SK-N-SH treated with all-trans-retinoic acid at 6 μM for 48 hours (cell line): ENCODE results near the gene MTHFD2.
"Not testable (repeated sequence)": the region's sequence is repeated elsewhere in the genome, so short reads cannot be mapped to it uniquely, and the experiment has no call there.

Experiments used
- ATAC-seq: fragments of 200-7000 bp; cut with Tn5 transposase; 3 replicates; pipeline ENCODE4 v1.9.1; 2020; ENCODE audit warnings: mild to moderate bottlenecking, moderate library complexity
- ARNTL ChIP-seq: fragments of 450-650 bp; formaldehyde crosslinking; IDR thresholded peaks from 2 replicates; pipeline ENCODE4 v1.5.0; 2020; ENCODE audit warnings: low read depth, mild to moderate bottlenecking, moderate library complexity, borderline replicate concordance
- BACH2 ChIP-seq: fragments of 250-450 bp; sonication (Bioruptor Pico); IDR thresholded peaks from 2 replicates; pipeline ENCODE4 v1.9.0; 2021; ENCODE audit warnings: mild to moderate bottlenecking, borderline replicate concordance
- CREB5 ChIP-seq: fragments of 250-450 bp; sonication (Bioruptor Pico); IDR thresholded peaks from 2 replicates; pipeline ENCODE4 v1.5.1; 2020; ENCODE audit warnings: low read depth, mild to moderate bottlenecking, moderate library complexity
- CSDC2 ChIP-seq: fragments of 250-450 bp; sonication (Bioruptor Pico); IDR thresholded peaks from 2 replicates; pipeline ENCODE4 v1.5.0; 2020; ENCODE audit warnings: mild to moderate bottlenecking, moderate library complexity
- CSRNP3 ChIP-seq: fragments of 250-450 bp; sonication (Bioruptor Pico); IDR thresholded peaks from 2 replicates; pipeline ENCODE4 v1.5.1; 2021; ENCODE audit warnings: mild to moderate bottlenecking, moderate library complexity
- ESRRG ChIP-seq: fragments of 250-450 bp; sonication (Bioruptor Pico); IDR thresholded peaks from 2 replicates; pipeline ENCODE4 v1.6.1; 2021; ENCODE audit warnings: mild to moderate bottlenecking
- GLIS3 ChIP-seq: fragments of 250-450 bp; sonication (Bioruptor Pico); IDR thresholded peaks from 2 replicates; pipeline ENCODE4 v1.5.0; 2020; ENCODE audit warnings: mild to moderate bottlenecking, moderate library complexity
- ISL1 ChIP-seq: fragments of 250-450 bp; sonication (Bioruptor Pico); IDR thresholded peaks from 2 replicates; pipeline ENCODE4 v2.1.2; 2022; ENCODE audit warnings: mild to moderate bottlenecking, moderate library complexity
- OSR1 ChIP-seq: fragments of 250-450 bp; sonication (Bioruptor Pico); IDR thresholded peaks from 2 replicates; pipeline ENCODE4 v1.8.0; 2022; ENCODE audit warnings: moderate library complexity, mild to moderate bottlenecking, inconsistent platforms
- PATZ1 ChIP-seq: fragments of 250-450 bp; sonication (Bioruptor Pico); IDR thresholded peaks from 2 replicates; pipeline ENCODE4 v1.8.0; 2020; ENCODE audit warnings: mild to moderate bottlenecking, moderate library complexity, borderline replicate concordance
- POU6F1 ChIP-seq: fragments of 250-450 bp; sonication (Bioruptor Pico); IDR thresholded peaks from 2 replicates; pipeline ENCODE4 v1.8.0; 2021; ENCODE audit warnings: low read depth, mild to moderate bottlenecking, moderate library complexity, borderline replicate concordance
- PPARA ChIP-seq: fragments of 250-450 bp; sonication (Bioruptor Pico); IDR thresholded peaks from 2 replicates; pipeline ENCODE4 v1.5.0; 2020; ENCODE audit warnings: mild to moderate bottlenecking, borderline replicate concordance
- RARB ChIP-seq: fragments of 250-450 bp; sonication (Bioruptor Pico); IDR thresholded peaks from 2 replicates; pipeline ENCODE4 v1.8.0; 2021; ENCODE audit warnings: mild to moderate bottlenecking, moderate library complexity
- SNAI2 ChIP-seq: fragments of 250-450 bp; sonication (Bioruptor Pico); IDR thresholded peaks from 2 replicates; pipeline ENCODE4 v1.5.0; 2020; ENCODE audit warnings: mild to moderate bottlenecking, moderate library complexity
- TCF4 ChIP-seq: fragments of 250-450 bp; sonication (Bioruptor Pico); IDR thresholded peaks from 2 replicates; pipeline ENCODE4 v1.8.0; 2021; ENCODE audit warnings: mild to moderate bottlenecking, moderate library complexity, borderline replicate concordance
- TOX ChIP-seq: fragments of 250-450 bp; sonication (Bioruptor Pico); IDR thresholded peaks from 2 replicates; pipeline ENCODE4 v1.8.0; 2021; ENCODE audit warnings: mild to moderate bottlenecking, moderate library complexity, borderline replicate concordance
- TSHZ2 ChIP-seq: fragments of 250-450 bp; sonication (Bioruptor Pico); IDR thresholded peaks from 2 replicates; pipeline ENCODE4 v1.5.0; 2020; ENCODE audit warnings: mild to moderate bottlenecking, moderate library complexity
- ZC3H10 ChIP-seq: fragments of 250-450 bp; sonication (Bioruptor Pico); IDR thresholded peaks from 2 replicates; pipeline ENCODE4 v1.5.1; 2021; ENCODE audit warnings: mild to moderate bottlenecking, moderate library complexity
- ZFP3 ChIP-seq: fragments of 250-450 bp; sonication (Bioruptor Pico); IDR thresholded peaks from 2 replicates; pipeline ENCODE4 v1.5.0; 2020; ENCODE audit warnings: mild to moderate bottlenecking, moderate library complexity
- ZFP30 ChIP-seq: fragments of 450-650 bp; formaldehyde crosslinking; IDR thresholded peaks from 2 replicates; pipeline ENCODE4 v1.5.0; 2022; ENCODE audit warnings: mild to moderate bottlenecking, moderate library complexity
- ZNF565 ChIP-seq: fragments of 450-650 bp; formaldehyde crosslinking; conservative IDR thresholded peaks from 2 replicates; pipeline ENCODE4 v1.5.0; 2020; ENCODE audit warnings: low read depth, mild to moderate bottlenecking, moderate library complexity
- ZNF8 ChIP-seq: fragments of 450-650 bp; formaldehyde crosslinking; IDR thresholded peaks from 2 replicates; pipeline ENCODE4 v1.5.0; 2020; ENCODE audit warnings: mild to moderate bottlenecking, moderate library complexity

Gene MTHFD2

GRCh38 chr2:74181739-74182138 lies 16.7 kb upstream of the MTHFD2 start:
- TF ChIP-seq TOX: no peak
- no peak for TF ChIP-seq ESRRG (CRISPR knock-in tag)
- TF ChIP-seq ZC3H10 (CRISPR knock-in tag): no peak
- no peak for TF ChIP-seq ZFP3 (CRISPR knock-in tag)
- ATAC-seq: no peak

- no peak for TF ChIP-seq GLIS3
- no peak for TF ChIP-seq TSHZ2 (CRISPR knock-in tag)
- no peak for TF ChIP-seq ZC3H10 (CRISPR knock-in tag)
- TF ChIP-seq CREB5 (CRISPR knock-in tag): no peak
- no peak for TF ChIP-seq BACH2 (CRISPR knock-in tag)
- TF ChIP-seq, all 23 proteins: peak for 0
- no peak for ATAC-seq
Observed at GRCh38 chr2:74183878-74184277, 14.5 kb upstream of the MTHFD2 start.

- no peak for ATAC-seq
- TF ChIP-seq ZFP3 (CRISPR knock-in tag) (no peak), PPARA (CRISPR knock-in tag) (no peak), ZNF8 (CRISPR knock-in tag) (no peak), GLIS3 (no peak), ZNF565 (CRISPR knock-in tag) (no peak)
- TF ChIP-seq, all 23 proteins: peak for 0
Observed at GRCh38 chr2:74186038-74186437, 12.4 kb upstream of the MTHFD2 start.

- ATAC-seq: not testable (repeated sequence)
Observed at GRCh38 chr2:74186706-74187105, 11.7 kb upstream of the MTHFD2 start.

GRCh38 chr2:74188018-74188601 lies 10.3 kb upstream of the MTHFD2 start:
- ATAC-seq: peak; percentile 74
- TF ChIP-seq ZFP30 (CRISPR knock-in tag): no peak
- no peak for TF ChIP-seq SNAI2
- TF ChIP-seq ISL1 (CRISPR knock-in tag): no peak
- no peak for TF ChIP-seq TOX
- TF ChIP-seq CSDC2 (CRISPR knock-in tag): no peak
- no peak for TF ChIP-seq RARB (CRISPR knock-in tag)
- no peak for TF ChIP-seq ZFP3 (CRISPR knock-in tag)
- TF ChIP-seq BACH2 (CRISPR knock-in tag): no peak
- no peak for TF ChIP-seq PPARA (CRISPR knock-in tag)
- no peak for TF ChIP-seq GLIS3
- TF ChIP-seq ZNF8 (CRISPR knock-in tag): no peak
- no peak for TF ChIP-seq OSR1 (CRISPR knock-in tag)
- no peak for TF ChIP-seq ESRRG (CRISPR knock-in tag)
- TF ChIP-seq TCF4: no peak
- no peak for TF ChIP-seq ARNTL (CRISPR knock-in tag)
- TF ChIP-seq CSRNP3 (CRISPR knock-in tag): no peak
- no peak for TF ChIP-seq PATZ1 (CRISPR knock-in tag)
- TF ChIP-seq POU6F1 (CRISPR knock-in tag): no peak
- no peak for TF ChIP-seq TSHZ2 (CRISPR knock-in tag)
